GM23338 (cell line): Measurements from ENCODE around the gene LURAP1L.

Experiments used
- EZH2 ChIP-seq: fragments of 200-600 bp; sonication (generic); IDR thresholded peaks from one replicate; pipeline ENCODE4 v1.8.0; 2017; ENCODE audit warnings: antibody characterized with exemption, mild to moderate bottlenecking, low read depth; ENCODE audit not compliant: unreplicated experiment
- JUNB ChIP-seq: IDR thresholded peaks from one replicate; pipeline ENCODE4 v1.6.1; 2016; ENCODE audit warnings: antibody characterized with exemption; ENCODE audit not compliant: unreplicated experiment
- POLR2AphosphoS5 ChIP-seq: IDR thresholded peaks from 2 replicates; pipeline ENCODE4 v1.6.1; 2016; ENCODE audit warnings: antibody characterized with exemption, low read depth
- TF ChIP-seq, protein P1 (sequence below), 2 experiments: fragments of 200-600 bp in 1 of 2; sonication (generic) in 1 of 2; conservative IDR thresholded peaks; 2 replicates each; pipeline versions ENCODE4 v1.5.1 to v1.6.1; 2016 to 2017; ENCODE audit warnings: antibody characterized with exemption in 2 of 2, low read depth in 2 of 2, mild to moderate bottlenecking in 2 of 2, moderate library complexity in 1 of 2
- TF ChIP-seq, protein P2 (sequence below): IDR thresholded peaks from one replicate; pipeline ENCODE4 v1.6.1; 2018; ENCODE audit warnings: antibody characterized with exemption; ENCODE audit not compliant: unreplicated experiment
- TF ChIP-seq, protein P3 (sequence below): IDR thresholded peaks from 2 replicates; pipeline ENCODE4 v1.6.1; 2016; ENCODE audit warnings: antibody characterized with exemption

DNA sequence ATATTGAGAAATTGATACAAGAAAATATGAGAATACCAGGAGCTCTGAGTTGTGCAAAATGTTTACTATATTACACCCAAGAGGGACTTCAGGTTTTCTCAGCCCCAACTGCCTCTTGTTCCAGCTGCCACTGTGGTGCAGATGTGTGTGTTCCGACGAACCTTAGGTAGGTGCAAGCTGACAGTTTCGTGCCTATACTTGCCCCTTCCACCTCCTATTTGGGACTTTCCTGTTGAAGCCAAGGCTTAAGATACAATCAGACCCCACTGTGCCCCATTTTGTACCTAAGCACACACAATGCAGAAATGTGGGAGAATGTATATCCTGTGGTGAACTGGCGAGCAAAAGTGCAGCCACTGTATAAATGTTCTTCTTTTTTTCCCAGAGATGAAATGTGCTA is 80.2 kb downstream of the LURAP1L start:
- TF ChIP-seq, protein P1, sequence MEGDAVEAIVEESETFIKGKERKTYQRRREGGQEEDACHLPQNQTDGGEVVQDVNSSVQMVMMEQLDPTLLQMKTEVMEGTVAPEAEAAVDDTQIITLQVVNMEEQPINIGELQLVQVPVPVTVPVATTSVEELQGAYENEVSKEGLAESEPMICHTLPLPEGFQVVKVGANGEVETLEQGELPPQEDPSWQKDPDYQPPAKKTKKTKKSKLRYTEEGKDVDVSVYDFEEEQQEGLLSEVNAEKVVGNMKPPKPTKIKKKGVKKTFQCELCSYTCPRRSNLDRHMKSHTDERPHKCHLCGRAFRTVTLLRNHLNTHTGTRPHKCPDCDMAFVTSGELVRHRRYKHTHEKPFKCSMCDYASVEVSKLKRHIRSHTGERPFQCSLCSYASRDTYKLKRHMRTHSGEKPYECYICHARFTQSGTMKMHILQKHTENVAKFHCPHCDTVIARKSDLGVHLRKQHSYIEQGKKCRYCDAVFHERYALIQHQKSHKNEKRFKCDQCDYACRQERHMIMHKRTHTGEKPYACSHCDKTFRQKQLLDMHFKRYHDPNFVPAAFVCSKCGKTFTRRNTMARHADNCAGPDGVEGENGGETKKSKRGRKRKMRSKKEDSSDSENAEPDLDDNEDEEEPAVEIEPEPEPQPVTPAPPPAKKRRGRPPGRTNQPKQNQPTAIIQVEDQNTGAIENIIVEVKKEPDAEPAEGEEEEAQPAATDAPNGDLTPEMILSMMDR (conservative IDR thresholded peaks at IDR 0.05; ENCODE audit: low read depth in 2 of 2), result no peak
- TF ChIP-seq EZH2 (no peak), JUNB (no peak), POLR2AphosphoS5 (no peak)
- TF ChIP-seq, protein P2, sequence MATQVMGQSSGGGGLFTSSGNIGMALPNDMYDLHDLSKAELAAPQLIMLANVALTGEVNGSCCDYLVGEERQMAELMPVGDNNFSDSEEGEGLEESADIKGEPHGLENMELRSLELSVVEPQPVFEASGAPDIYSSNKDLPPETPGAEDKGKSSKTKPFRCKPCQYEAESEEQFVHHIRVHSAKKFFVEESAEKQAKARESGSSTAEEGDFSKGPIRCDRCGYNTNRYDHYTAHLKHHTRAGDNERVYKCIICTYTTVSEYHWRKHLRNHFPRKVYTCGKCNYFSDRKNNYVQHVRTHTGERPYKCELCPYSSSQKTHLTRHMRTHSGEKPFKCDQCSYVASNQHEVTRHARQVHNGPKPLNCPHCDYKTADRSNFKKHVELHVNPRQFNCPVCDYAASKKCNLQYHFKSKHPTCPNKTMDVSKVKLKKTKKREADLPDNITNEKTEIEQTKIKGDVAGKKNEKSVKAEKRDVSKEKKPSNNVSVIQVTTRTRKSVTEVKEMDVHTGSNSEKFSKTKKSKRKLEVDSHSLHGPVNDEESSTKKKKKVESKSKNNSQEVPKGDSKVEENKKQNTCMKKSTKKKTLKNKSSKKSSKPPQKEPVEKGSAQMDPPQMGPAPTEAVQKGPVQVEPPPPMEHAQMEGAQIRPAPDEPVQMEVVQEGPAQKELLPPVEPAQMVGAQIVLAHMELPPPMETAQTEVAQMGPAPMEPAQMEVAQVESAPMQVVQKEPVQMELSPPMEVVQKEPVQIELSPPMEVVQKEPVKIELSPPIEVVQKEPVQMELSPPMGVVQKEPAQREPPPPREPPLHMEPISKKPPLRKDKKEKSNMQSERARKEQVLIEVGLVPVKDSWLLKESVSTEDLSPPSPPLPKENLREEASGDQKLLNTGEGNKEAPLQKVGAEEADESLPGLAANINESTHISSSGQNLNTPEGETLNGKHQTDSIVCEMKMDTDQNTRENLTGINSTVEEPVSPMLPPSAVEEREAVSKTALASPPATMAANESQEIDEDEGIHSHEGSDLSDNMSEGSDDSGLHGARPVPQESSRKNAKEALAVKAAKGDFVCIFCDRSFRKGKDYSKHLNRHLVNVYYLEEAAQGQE, result no peak
- TF ChIP-seq, protein P3, sequence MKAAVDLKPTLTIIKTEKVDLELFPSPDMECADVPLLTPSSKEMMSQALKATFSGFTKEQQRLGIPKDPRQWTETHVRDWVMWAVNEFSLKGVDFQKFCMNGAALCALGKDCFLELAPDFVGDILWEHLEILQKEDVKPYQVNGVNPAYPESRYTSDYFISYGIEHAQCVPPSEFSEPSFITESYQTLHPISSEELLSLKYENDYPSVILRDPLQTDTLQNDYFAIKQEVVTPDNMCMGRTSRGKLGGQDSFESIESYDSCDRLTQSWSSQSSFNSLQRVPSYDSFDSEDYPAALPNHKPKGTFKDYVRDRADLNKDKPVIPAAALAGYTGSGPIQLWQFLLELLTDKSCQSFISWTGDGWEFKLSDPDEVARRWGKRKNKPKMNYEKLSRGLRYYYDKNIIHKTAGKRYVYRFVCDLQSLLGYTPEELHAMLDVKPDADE, result no peak
